HL-60 (cell line): ENCODE data around the gene FUT9.

Experiments used
- GABPA ChIP-seq: IDR thresholded peaks from 2 replicates; pipeline ENCODE4 v1.6.1; 2012; ENCODE audit warnings: low read depth
- POLR2AphosphoS5 ChIP-seq: IDR thresholded peaks from 2 replicates; pipeline ENCODE4 v1.6.1; 2012; ENCODE audit warnings: low read depth
- SPI1 ChIP-seq: IDR thresholded peaks from 2 replicates; pipeline ENCODE4 v1.6.1; 2012; ENCODE audit warnings: low read depth, mild to moderate bottlenecking, borderline replicate concordance
- TF ChIP-seq, protein P1 (sequence below): IDR thresholded peaks from one replicate; pipeline ENCODE4 v1.5.1; 2011; ENCODE audit warnings: low read length, control low read depth, inconsistent platforms; ENCODE audit not compliant: insufficient read depth
- TF ChIP-seq, protein P2 (sequence below): IDR thresholded peaks from 2 replicates; pipeline ENCODE4 v1.6.1; 2012; ENCODE audit warnings: low read depth; ENCODE audit not compliant: insufficient replicate concordance

GRCh38 chr6:96086745-96087144 is 71.0 kb downstream of the FUT9 start:
- TF ChIP-seq, protein P1, sequence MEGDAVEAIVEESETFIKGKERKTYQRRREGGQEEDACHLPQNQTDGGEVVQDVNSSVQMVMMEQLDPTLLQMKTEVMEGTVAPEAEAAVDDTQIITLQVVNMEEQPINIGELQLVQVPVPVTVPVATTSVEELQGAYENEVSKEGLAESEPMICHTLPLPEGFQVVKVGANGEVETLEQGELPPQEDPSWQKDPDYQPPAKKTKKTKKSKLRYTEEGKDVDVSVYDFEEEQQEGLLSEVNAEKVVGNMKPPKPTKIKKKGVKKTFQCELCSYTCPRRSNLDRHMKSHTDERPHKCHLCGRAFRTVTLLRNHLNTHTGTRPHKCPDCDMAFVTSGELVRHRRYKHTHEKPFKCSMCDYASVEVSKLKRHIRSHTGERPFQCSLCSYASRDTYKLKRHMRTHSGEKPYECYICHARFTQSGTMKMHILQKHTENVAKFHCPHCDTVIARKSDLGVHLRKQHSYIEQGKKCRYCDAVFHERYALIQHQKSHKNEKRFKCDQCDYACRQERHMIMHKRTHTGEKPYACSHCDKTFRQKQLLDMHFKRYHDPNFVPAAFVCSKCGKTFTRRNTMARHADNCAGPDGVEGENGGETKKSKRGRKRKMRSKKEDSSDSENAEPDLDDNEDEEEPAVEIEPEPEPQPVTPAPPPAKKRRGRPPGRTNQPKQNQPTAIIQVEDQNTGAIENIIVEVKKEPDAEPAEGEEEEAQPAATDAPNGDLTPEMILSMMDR, result no peak
- TF ChIP-seq, protein P2, sequence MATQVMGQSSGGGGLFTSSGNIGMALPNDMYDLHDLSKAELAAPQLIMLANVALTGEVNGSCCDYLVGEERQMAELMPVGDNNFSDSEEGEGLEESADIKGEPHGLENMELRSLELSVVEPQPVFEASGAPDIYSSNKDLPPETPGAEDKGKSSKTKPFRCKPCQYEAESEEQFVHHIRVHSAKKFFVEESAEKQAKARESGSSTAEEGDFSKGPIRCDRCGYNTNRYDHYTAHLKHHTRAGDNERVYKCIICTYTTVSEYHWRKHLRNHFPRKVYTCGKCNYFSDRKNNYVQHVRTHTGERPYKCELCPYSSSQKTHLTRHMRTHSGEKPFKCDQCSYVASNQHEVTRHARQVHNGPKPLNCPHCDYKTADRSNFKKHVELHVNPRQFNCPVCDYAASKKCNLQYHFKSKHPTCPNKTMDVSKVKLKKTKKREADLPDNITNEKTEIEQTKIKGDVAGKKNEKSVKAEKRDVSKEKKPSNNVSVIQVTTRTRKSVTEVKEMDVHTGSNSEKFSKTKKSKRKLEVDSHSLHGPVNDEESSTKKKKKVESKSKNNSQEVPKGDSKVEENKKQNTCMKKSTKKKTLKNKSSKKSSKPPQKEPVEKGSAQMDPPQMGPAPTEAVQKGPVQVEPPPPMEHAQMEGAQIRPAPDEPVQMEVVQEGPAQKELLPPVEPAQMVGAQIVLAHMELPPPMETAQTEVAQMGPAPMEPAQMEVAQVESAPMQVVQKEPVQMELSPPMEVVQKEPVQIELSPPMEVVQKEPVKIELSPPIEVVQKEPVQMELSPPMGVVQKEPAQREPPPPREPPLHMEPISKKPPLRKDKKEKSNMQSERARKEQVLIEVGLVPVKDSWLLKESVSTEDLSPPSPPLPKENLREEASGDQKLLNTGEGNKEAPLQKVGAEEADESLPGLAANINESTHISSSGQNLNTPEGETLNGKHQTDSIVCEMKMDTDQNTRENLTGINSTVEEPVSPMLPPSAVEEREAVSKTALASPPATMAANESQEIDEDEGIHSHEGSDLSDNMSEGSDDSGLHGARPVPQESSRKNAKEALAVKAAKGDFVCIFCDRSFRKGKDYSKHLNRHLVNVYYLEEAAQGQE, result no peak
- TF ChIP-seq POLR2AphosphoS5, result no peak
- TF ChIP-seq GABPA, result no peak
- TF ChIP-seq SPI1, result no peak
